GM21367 (cell line): Measurements from ENCODE around the gene VAT1L.

Source experiments
- ATAC-seq: cut with Tn5 transposase; IDR thresholded peaks from one replicate; pipeline ENCODE4 v1.9.1; 2021; ENCODE audit not compliant: unreplicated experiment

Gene VAT1L

GRCh38 chr16:77905374-77905920, 117.1 kb downstream of the VAT1L start:
- ATAC-seq = no peak

- ATAC-seq = no peak
These were observed 121.7 kb downstream of the VAT1L start for GRCh38 chr16:77910021-77910420.

GRCh38 chr16:77912617-77913016, 124.3 kb downstream of the VAT1L start:
- ATAC-seq = no peak

GRCh38 chr16:77913738-77914253, 125.4 kb downstream of the VAT1L start:
- no peak for ATAC-seq

- no peak for ATAC-seq
These were observed 127.7 kb downstream of the VAT1L start for GRCh38 chr16:77916111-77916510.

GRCh38 chr16:77917971-77918370, 129.6 kb downstream of the VAT1L start:
- ATAC-seq = no peak

GRCh38 chr16:77918809-77919707, 130.7 kb downstream of the VAT1L start:
- no peak for ATAC-seq

- ATAC-seq = no peak
These were observed 131.5 kb downstream of the VAT1L start for GRCh38 chr16:77919761-77920415.

- ATAC-seq = no peak
These were observed 132.6 kb downstream of the VAT1L start for GRCh38 chr16:77920984-77921383.

- no peak for ATAC-seq
These were observed 133.9 kb downstream of the VAT1L start for GRCh38 chr16:77922228-77922754.

- ATAC-seq = no peak
These were observed 137.2 kb downstream of the VAT1L start for GRCh38 chr16:77925531-77925930.

- ATAC-seq = no peak
These were observed 139.7 kb downstream of the VAT1L start for GRCh38 chr16:77928096-77928495.

- ATAC-seq = no peak
These were observed 140.6 kb downstream of the VAT1L start for GRCh38 chr16:77929004-77929403.

- no peak for ATAC-seq
These were observed 142.7 kb downstream of the VAT1L start for GRCh38 chr16:77931058-77931457.

GRCh38 chr16:77937473-77938149, 149.2 kb downstream of the VAT1L start:
- no peak for ATAC-seq

- no peak for ATAC-seq
These were observed 150.5 kb downstream of the VAT1L start for GRCh38 chr16:77938913-77939312.

GRCh38 chr16:77939968-77940367, 151.6 kb downstream of the VAT1L start:
- ATAC-seq = no peak

- no peak for ATAC-seq
These were observed 155.4 kb downstream of the VAT1L start for GRCh38 chr16:77943801-77944200.

- no peak for ATAC-seq
These were observed 156.3 kb downstream of the VAT1L start for GRCh38 chr16:77944631-77945030.

GRCh38 chr16:77945126-77945525, 156.8 kb downstream of the VAT1L start:
- ATAC-seq = no peak

GRCh38 chr16:77946823-77947222, 158.5 kb downstream of the VAT1L start:
- ATAC-seq = no peak
